Fibroblast of skin of left biceps (primary cell): ENCODE measurements around the gene PRLR.
A peak's percentile ranks its signal among the peaks of the same experiment; 100 is the strongest.

Experiments
- DNase-seq, 2 experiments: peaks; one replicate each; pipeline ENCODE4 v3.0.0-alpha.2; 2013; ENCODE audit warnings: low read depth in 2 of 2

PRLR gene

DNA sequence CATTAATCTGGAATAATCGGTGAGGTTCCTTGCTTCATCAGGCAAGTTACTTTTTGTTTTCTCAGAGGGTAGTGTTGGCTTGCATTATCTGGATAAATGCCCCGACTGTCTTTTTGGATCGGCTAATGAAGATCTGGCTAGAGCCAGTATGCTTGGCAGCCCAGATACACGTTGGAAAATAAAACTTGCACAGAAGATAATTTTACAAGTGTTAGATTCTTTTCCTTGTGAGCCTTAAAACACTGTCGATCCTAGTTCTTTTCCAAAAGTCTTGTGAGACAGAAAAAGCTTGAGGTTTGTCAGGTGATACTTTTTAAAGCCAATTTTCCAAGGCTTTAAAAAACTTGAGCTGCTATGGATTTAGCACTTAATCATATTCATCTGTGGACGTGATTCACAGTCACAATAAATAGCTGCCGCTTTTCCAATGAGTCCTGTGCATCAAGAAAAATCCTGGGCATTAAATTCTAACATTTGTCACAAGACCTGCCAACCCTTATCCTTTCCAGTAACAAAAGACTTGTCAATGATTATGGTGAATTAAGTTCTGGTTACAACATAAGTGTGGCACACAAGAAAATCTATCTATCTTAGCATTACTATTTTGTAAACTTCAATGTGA, 68.5 kb downstream of the PRLR start:
- DNase-seq, result no peak

DNA sequence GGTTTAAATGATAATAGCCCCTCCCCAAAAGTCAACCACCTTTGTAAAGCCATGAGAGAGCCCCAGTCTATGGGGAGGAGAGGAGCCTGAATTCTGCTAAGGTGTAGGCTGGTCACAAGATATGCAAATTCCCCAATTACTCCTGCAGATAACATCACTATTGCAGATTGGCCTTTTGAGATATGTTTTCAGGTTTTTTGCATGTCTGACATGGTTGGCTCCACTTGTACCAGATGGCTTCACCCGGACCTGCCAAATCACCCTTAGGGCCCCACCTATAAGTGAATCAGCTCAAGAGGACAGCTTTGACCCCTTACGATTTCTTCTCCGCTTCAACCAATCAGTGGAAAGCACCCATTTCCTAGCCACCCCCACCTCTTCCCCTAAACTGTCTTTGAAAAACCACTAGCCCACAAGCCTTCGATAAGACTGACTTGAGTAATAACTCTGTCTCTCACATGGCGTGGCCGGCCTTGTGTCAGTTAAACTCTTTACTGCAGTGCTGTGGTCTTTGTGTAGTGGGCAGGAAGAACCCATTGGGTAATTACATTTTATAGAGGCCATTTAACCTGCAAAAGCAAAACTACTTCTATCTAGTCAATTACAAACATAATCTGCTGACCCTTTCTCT, 69.7 kb downstream of the PRLR start:
- no peak for DNase-seq

DNA sequence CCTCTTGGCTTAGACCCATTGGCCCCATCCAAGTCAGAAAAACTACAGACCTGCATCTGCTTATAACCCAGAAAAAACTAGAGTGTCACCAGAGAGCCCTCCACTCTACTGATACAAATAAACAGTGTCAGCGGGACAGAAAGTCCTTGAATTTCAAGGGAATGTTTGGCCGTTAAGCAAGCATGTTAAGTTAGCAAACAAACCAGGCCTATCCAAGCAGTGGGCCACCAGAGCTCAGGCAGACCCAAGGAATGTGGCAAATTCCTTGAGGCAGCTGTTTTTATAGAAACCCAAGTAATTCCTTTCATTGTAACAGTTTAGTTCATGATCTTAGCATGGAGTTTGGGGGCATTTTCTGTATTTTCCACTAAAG, 70.9 kb downstream of the PRLR start:
- DNase-seq, result no peak

- DNase-seq, result no peak
Measured at GRCh38 chr5:35158622-35159369, 71.5 kb downstream of the PRLR start.

DNA sequence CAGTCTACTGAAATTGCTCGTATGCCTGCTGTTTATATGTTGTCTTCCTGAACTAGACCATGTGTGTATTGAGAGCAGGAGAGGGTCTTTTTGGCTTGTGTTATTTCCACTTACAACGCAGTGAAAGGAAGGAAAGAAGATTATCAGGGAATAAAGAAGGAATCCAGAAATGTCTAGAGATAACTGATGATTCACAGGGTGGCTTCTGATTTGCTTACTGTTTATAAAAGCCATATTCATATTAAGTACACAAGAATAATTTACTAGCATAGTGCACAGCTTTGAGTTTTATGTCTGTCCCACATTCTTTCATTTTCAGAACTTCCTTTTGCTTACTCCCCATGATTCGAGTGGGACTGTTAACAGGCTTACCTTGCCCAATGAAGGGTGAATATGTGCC, 72.1 kb downstream of the PRLR start:
- DNase-seq, result no peak

- DNase-seq, result no peak
Measured at GRCh38 chr5:35153375-35153932, 76.8 kb downstream of the PRLR start.

GRCh38 chr5:35152733-35153132, 77.6 kb downstream of the PRLR start:
- no peak for DNase-seq

GRCh38 chr5:35151146-35151920, 79.0 kb downstream of the PRLR start:
- DNase-seq, result no peak

GRCh38 chr5:35149041-35149440, 81.2 kb downstream of the PRLR start:
- no peak for DNase-seq

DNA sequence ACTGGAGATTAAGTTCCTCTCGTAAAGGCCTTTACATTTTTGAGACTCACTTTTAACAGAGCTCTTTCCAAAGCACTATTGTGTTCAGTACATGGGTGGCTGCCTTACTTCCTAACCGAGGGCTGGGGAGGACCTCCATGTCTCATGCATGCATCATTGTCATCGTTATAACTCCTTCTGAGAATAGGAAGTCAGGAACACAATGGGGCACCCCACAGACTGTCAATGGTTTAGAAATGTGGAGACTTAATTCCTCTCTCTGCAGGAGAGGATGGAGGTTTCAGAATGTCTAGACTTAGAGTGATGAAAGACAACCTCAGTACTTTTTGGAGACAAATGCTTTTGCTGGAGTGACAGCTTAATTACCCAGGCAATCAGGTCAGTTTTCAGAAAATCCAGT, 83.9 kb downstream of the PRLR start:
- DNase-seq, result no peak

GRCh38 chr5:35145691-35146317, 84.5 kb downstream of the PRLR start:
- no peak for DNase-seq

GRCh38 chr5:35145012-35145411, 85.3 kb downstream of the PRLR start:
- DNase-seq, result no peak

DNA sequence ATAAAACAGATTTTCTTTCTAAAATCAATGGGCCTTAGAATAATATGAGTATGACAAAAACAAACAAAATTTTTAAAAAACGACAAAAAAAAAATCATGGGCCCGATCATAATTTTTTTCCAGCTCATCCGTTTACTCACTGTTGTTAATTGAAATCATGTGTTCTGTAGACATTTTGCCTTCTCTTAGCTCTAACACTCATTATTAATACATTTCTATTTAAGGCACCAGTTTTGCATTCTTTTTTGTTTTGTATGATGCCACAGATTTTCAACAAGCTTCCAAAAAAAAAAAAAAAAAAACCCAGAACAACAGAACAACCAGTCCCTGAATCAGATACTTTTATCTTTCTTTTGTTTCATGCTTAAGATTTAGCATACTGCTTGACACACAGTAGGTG, 86.4 kb downstream of the PRLR start:
- peak in 1 of 2 experiments; percentile 15 for DNase-seq

DNA sequence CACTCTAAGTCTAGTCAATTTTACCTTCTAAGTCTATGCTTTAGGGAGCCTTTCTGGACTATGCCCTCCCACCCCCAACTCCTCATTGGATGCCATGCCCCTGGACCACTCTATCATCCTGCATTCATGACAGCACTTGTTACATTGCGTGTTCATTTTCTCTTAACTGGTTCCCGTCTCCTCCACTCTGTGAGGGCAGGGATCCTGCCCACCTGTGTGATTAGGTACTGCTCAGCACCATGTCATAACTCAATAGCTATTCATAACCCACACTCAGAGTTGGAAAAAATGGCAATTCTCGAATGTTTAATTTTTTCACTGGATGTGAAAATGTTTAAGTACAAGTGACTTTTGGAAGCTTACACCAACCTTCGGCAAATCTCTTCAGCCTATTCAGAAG, 88.5 kb downstream of the PRLR start:
- no peak for DNase-seq

DNA sequence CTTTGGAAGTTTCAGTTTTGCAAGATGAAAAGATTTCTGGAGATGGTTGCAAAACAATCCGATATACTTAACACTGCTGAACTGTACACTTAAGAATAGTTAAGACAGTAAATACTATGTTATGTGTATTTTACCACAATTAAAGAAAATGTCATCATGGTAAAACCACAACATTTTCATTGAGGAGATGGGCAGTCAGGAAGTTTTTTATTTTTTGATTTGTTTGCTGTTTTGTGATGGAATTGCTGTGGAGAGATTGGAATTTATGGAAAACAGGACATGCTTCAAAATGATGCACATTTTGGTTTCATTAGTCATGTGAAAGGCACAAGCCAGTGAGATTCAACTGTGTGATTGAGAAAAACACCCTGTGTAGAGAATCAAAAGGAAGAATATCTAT, 92.1 kb downstream of the PRLR start:
- DNase-seq, result peak; percentile 60 to 63

GRCh38 chr5:35136386-35136785, 93.9 kb downstream of the PRLR start:
- peak; percentile 80 to 82 for DNase-seq

DNA sequence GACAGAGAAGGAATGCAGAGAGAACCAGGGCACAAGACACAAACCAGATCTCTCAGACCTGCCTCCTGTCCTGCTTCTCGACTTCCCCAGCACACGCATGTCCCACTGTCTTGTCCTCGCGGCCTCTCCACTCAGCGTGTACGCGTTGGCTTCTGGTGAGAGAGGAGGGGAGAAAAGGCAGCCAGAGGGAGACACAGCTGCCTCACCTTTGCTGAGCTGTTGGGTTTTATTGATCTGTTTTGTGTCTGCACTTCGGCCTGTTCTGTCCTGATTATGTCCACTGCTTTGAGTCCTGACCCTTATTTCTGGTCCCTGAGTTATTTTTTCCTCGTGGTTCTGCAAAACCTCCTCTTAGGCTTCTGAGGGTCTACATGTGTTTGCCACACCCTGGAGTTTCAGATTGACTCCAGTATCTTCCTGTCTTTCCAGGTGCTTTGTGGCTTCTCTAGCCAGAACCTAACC, 95.0 kb downstream of the PRLR start:
- no peak for DNase-seq

GRCh38 chr5:35134278-35135030, 95.8 kb downstream of the PRLR start:
- no peak for DNase-seq

GRCh38 chr5:35133186-35133585, 97.1 kb downstream of the PRLR start:
- DNase-seq, result no peak

- no peak for DNase-seq
Measured at GRCh38 chr5:35131723-35132122, 98.6 kb downstream of the PRLR start.
